Right lobe of liver (tissue), 6 donors: ENCODE data around the gene ARMC9. TPM values are rescaled to one million over a fixed set of nuclear protein-coding genes. Genes with fewer than 3 reads are reported as not detected.

Experiments used
- ATAC-seq, 4 donors: fragments of 200-7000 bp; cut with Tn5 transposase; one replicate each; pipeline ENCODE4 v1.9.1; 2020; ENCODE audit warnings: mild to moderate bottlenecking in 4 of 4, moderate library complexity in 4 of 4
- DNase-seq, 3 donors: peaks; one replicate each; pipeline ENCODE4 v3.0.0-alpha.2; 2020
- H3K27ac ChIP-seq, 3 donors: fragments of 200-600 bp; one replicate each; pipeline ENCODE4 v1.8.0; 2022
- H3K27me3 ChIP-seq, 2 donors: fragments of 200-600 bp; one replicate each; pipeline ENCODE4 v1.8.0; 2022
- H3K36me3 ChIP-seq, 4 donors: fragments of 200-600 bp; sonication (generic) in 1 of 4; one replicate each; pipeline versions ENCODE4 v1.5.1 to v1.8.0; 2017 to 2022; ENCODE audit warnings: control low read depth in 1 of 4
- H3K4me1 ChIP-seq, 4 donors: fragments of 200-600 bp; sonication (generic) in 1 of 4; one replicate each; pipeline versions ENCODE4 v1.5.1 to v1.8.0; 2017 to 2022; ENCODE audit warnings: control low read depth in 1 of 4
- H3K4me3 ChIP-seq, 3 donors: fragments of 200-600 bp; one replicate each; pipeline ENCODE4 v1.8.0; 2022
- H3K9me3 ChIP-seq, 4 donors: fragments of 200-600 bp; sonication (generic) in 1 of 4; one replicate each; pipeline versions ENCODE4 v1.5.1 to v1.8.0; 2017 to 2022; ENCODE audit warnings: control low read depth in 1 of 4
- POLR2A ChIP-seq: fragments of 450-650 bp; IDR thresholded peaks from one replicate; pipeline ENCODE4 v1.6.1; 2017; ENCODE audit warnings: antibody characterized with exemption, mild to moderate bottlenecking
- WGBS: methylation state at CpG from one replicate; pipeline ENCODE4 v1.1.6; 2018; ENCODE audit warnings: low coverage, low lambda C conversion rate; ENCODE audit not compliant: insufficient coverage; ENCODE audit errors: missing lambda C conversion rate; 5-methylcytosine and 5-hydroxymethylcytosine counted together
- intact Hi-C, 2 donors: fragments of 100-400 bp; cut with DNase I; formaldehyde crosslinking; loops; one replicate each; pipeline versions ENCODE4 v1.11.2 to v1.14.1; 2022
- total RNA-seq, 6 experiments: library from RNA; depleted of rRNA in 2 of 6; stranded (reverse); fragments of >200 nt in 2 of 6; fragmentation: NEBNext Ultra II Directional in 3 of 6; extraction: Animal tissue kit (Norgen Biotek cat#: 25700) in 3 of 6; gene quantifications; one replicate each; pipeline versions ENCODE4 v1.1.0 to v1.2.4, GENCODE V29; 2016 to 2023
- TF ChIP-seq, protein P1 (sequence below), 4 donors: fragments of 200-600 bp in 3 of 4; fragments of 450-650 bp in 1 of 4; IDR thresholded peaks; one replicate each; pipeline versions ENCODE4 v1.5.1 to v1.8.0; 2016 to 2022; ENCODE audit warnings: antibody characterized with exemption in 4 of 4, mild to moderate bottlenecking in 2 of 4
- donor health status: DM: no; HTN: yes; CAD: no.
- donor health status: DM: no; HTN: no; CAD: no.
- donor health status: DM: no; HTN: no; CAD: no.
- donor health status: DM: no; HTN: yes; CAD: no.
- donor health status: DM: no; HTN: yes; CAD: no.

ARMC9 gene
- total RNA-seq, 6 experiments from 2014 or later: 1.5 to 7.7 (median 2.4) TPM

DNA sequence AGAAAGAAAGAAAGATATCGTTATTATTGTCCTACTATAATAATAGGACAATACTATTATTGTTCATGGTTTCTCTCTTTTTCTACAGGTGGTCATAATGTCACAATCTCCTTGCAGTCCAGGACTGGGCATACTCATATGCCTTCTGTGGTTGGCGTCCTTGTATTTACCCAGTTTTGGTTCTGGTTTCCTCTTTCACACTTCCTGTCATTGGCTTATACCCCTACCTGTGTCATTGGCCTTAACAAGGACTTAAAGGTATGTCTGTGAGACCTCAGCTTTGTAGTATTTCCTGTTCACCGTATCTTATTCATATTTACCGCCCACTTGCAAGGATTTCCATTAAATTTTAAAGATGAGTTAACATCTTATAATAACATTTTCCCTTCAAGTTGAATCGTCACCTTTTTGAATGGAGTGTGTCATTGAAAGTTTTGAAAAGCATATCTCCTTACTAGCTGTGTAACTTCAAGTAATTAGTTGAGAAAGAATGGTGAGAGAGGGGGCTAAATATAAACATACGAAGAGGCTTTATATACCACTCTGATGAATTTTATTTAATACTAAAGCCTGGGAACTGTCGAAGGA, 37.1 kb upstream of the ARMC9 start:
- Histone ChIP-seq H3K27ac (no peak overlapping the region), H3K9me3 (no peaks in the 10 kb centered on the region), H3K36me3 (peaks cover 0 to 38% (median 6%) of the 10 kb centered on the region in 4 donors), H3K4me1 (no peaks in the 10 kb centered on the region), H3K4me3 (no peak overlapping the region), H3K27me3 (no peaks in the 10 kb centered on the region)
- TF ChIP-seq POLR2A: no peak
- TF ChIP-seq, protein P1, sequence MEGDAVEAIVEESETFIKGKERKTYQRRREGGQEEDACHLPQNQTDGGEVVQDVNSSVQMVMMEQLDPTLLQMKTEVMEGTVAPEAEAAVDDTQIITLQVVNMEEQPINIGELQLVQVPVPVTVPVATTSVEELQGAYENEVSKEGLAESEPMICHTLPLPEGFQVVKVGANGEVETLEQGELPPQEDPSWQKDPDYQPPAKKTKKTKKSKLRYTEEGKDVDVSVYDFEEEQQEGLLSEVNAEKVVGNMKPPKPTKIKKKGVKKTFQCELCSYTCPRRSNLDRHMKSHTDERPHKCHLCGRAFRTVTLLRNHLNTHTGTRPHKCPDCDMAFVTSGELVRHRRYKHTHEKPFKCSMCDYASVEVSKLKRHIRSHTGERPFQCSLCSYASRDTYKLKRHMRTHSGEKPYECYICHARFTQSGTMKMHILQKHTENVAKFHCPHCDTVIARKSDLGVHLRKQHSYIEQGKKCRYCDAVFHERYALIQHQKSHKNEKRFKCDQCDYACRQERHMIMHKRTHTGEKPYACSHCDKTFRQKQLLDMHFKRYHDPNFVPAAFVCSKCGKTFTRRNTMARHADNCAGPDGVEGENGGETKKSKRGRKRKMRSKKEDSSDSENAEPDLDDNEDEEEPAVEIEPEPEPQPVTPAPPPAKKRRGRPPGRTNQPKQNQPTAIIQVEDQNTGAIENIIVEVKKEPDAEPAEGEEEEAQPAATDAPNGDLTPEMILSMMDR (IDR thresholded peaks at IDR 0.05): no peak
- ATAC-seq (no peak), DNase-seq (no peak)
- WGBS: 66% methylated on average over 7 of the region's 7 CpGs
- intact Hi-C loops: no loop called here

DNA sequence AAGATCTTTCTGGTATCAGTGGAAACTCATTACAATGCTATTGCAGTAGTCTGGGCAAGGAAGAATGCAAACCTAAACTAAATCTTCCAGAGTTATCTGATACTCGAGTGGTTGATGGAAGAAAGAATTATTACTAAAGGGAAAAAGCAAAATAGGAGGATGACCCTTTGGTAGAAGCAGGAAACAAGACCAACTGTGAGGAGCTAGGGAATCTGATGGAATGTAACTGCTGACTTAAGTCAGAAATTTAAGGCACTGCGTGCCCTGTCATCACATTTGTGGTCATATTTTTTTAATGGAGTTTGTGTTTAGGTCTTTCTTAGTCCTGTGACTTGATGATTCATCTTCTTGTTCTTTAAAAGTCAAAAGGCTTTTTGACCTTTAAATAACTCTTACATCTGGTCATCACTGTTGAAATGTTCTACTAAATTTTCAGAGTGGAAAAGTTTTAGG, 36.5 kb upstream of the ARMC9 start:
- H3K9me3 ChIP-seq: no peaks in the 10 kb centered on the region
- intact Hi-C loops: no loop called here
- DNase-seq (no peak), ATAC-seq (peak; percentile 12 to 67 (median 30))
- H3K27ac ChIP-seq: no peak overlapping the region
- H3K27me3 ChIP-seq: no peaks in the 10 kb centered on the region
- peaks cover 0 to 43% (median 6%) of the 10 kb centered on the region in 4 donors for H3K36me3 ChIP-seq
- H3K4me3 ChIP-seq: no peak overlapping the region
- TF ChIP-seq, protein P1 (IDR thresholded peaks at IDR 0.05): no peak
- TF ChIP-seq POLR2A: no peak
- WGBS: 56% methylated on average over 2 of the region's 2 CpGs
- no peaks in the 10 kb centered on the region for H3K4me1 ChIP-seq

DNA sequence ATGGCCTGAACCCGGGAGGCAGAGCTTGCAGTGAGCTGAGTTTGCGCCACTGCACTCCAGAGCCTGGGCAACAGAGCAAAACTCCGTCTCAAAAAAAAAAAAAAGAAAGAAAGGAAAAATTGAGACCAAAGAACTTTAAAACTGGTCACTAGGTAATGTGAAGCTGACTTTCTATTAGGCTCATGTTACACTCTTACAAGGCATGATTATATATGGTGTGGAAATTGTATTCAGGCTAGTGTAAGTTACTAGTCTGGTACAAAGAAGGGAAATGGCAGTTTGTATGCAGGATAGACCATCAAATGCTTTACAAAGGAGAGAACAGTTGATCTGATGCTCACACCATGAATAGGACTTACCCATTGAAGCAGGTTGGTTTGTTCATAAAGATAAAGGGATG, 35.4 kb upstream of the ARMC9 start:
- no peaks in the 10 kb centered on the region for H3K4me1 ChIP-seq
- intact Hi-C loops: no loop called here
- H3K36me3 ChIP-seq: peaks cover 0 to 54% (median 8%) of the 10 kb centered on the region in 4 donors
- H3K9me3 ChIP-seq: no peaks in the 10 kb centered on the region
- no peak for DNase-seq
- 80% methylated on average over 2 of the region's 3 CpGs for WGBS
- H3K4me3 ChIP-seq: no peak overlapping the region
- no peak overlapping the region for H3K27ac ChIP-seq
- H3K27me3 ChIP-seq: no peaks in the 10 kb centered on the region
- TF ChIP-seq, protein P1 (IDR thresholded peaks at IDR 0.05): no peak
- no peak for TF ChIP-seq POLR2A
- ATAC-seq: no peak

GRCh38 chr2:231163414-231164095, 34.9 kb upstream of the ARMC9 start:
- peak in 1 of 4 donors; percentile 14 for ATAC-seq
- Histone ChIP-seq H3K27ac (no peak overlapping the region), H3K36me3 (peaks cover 0 to 54% (median 8%) of the 10 kb centered on the region in 4 donors), H3K27me3 (no peaks in the 10 kb centered on the region), H3K9me3 (no peaks in the 10 kb centered on the region), H3K4me3 (no peak overlapping the region), H3K4me1 (peaks cover 0 to under 1% (median 0%) of the 10 kb centered on the region in 4 donors)
- TF ChIP-seq, protein P1 (IDR thresholded peaks at IDR 0.05): no peak
- no peak for TF ChIP-seq POLR2A
- 87% methylated on average over 4 of the region's 4 CpGs for whole genome bisulfite sequencing
- intact Hi-C loops: no loop called here
- DNase-seq: no peak
